Peyer's patch (tissue), 4 donors: ENCODE measurements around the gene RNF220. TPM values are rescaled to one million over a fixed set of nuclear protein-coding genes. Genes with fewer than 3 reads are reported as not detected.

Experiments used
- DNase-seq, 3 donors: peaks; one replicate each; pipeline ENCODE4 v3.0.0-alpha.2; 2017 to 2019
- H3K27ac ChIP-seq, 4 donors: fragments of 200-600 bp; sonication (generic); one replicate each; pipeline ENCODE4 v1.5.1; 2016 to 2019
- H3K27me3 ChIP-seq, 2 donors: fragments of 200-600 bp; sonication (generic); one replicate each; pipeline ENCODE4 v1.5.1; 2019
- H3K36me3 ChIP-seq, 3 donors: fragments of 200-600 bp; sonication (generic); one replicate each; pipeline ENCODE4 v1.5.1; 2016 to 2019
- H3K4me1 ChIP-seq, 4 donors: fragments of 200-600 bp; sonication (generic); one replicate each; pipeline ENCODE4 v1.5.1; 2016 to 2019
- H3K4me3 ChIP-seq, 4 donors: fragments of 200-600 bp; sonication (generic); 1 replicate in 3 of 4; 2 replicates in 1 of 4; pipeline ENCODE4 v1.5.1; 2016 to 2019; ENCODE audit warnings: mild to moderate bottlenecking in 1 of 4
- H3K9me3 ChIP-seq, 4 donors: fragments of 200-600 bp; sonication (generic); one replicate each; pipeline ENCODE4 v1.5.1; 2016 to 2019; ENCODE audit warnings: mild to moderate bottlenecking in 1 of 4
- POLR2A ChIP-seq, 2 donors: fragments of 450-650 bp; IDR thresholded peaks; one replicate each; pipeline ENCODE4 v1.5.1; 2017; ENCODE audit warnings: antibody characterized with exemption in 2 of 2, mild to moderate bottlenecking in 2 of 2, moderate library complexity in 2 of 2
- total RNA-seq, 4 donors: library from RNA; depleted of rRNA; stranded (reverse); fragments of >200 nt; gene quantifications; one replicate each; pipeline ENCODE4 v1.1.0, GENCODE V29; 2016
- TF ChIP-seq, protein P1 (sequence below), 6 experiments: fragments of 450-650 bp in 4 of 6; fragments of 200-600 bp in 2 of 6; sonication (generic) in 1 of 6; IDR thresholded peaks; one replicate each; pipeline ENCODE4 v1.5.1; 2017 to 2019; ENCODE audit warnings: antibody characterized with exemption in 6 of 6, mild to moderate bottlenecking in 3 of 6, moderate library complexity in 1 of 6

RNF220 gene
- total RNA-seq, 4 donors from 2014 or later, result 107 to 152 (median 114) TPM

DNA sequence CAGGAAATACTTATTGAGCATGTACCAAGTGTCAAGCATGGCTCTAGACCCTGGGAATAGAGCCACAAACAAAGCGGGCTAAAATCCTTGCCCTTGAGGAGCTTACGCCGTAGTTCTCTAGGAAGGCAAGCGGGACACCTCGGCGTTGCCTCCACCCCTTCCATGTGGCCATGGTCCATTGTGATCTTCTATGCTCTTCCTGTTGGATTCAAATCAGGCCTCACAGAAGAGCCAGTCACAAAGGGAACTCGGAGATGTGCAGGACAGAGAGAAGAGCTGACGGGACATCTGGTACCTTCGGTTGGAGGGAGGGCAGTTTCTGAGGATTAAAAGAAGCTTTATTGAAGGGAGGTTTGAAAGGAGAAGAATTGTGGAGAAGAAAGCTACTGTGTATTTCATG lies 139.9 kb downstream of the RNF220 start:
- Histone ChIP-seq H3K4me3 (no peak overlapping the region), H3K27me3 (no peaks in the 10 kb centered on the region), H3K4me1 (no peaks in the 10 kb centered on the region), H3K9me3 (no peaks in the 10 kb centered on the region), H3K27ac (no peak overlapping the region), H3K36me3 (no peaks in the 10 kb centered on the region)
- DNase-seq, result no peak
- TF ChIP-seq, protein P1, sequence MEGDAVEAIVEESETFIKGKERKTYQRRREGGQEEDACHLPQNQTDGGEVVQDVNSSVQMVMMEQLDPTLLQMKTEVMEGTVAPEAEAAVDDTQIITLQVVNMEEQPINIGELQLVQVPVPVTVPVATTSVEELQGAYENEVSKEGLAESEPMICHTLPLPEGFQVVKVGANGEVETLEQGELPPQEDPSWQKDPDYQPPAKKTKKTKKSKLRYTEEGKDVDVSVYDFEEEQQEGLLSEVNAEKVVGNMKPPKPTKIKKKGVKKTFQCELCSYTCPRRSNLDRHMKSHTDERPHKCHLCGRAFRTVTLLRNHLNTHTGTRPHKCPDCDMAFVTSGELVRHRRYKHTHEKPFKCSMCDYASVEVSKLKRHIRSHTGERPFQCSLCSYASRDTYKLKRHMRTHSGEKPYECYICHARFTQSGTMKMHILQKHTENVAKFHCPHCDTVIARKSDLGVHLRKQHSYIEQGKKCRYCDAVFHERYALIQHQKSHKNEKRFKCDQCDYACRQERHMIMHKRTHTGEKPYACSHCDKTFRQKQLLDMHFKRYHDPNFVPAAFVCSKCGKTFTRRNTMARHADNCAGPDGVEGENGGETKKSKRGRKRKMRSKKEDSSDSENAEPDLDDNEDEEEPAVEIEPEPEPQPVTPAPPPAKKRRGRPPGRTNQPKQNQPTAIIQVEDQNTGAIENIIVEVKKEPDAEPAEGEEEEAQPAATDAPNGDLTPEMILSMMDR (IDR thresholded peaks at IDR 0.05), result no peak
- no peak for TF ChIP-seq POLR2A (IDR thresholded peaks at IDR 0.05)

DNA sequence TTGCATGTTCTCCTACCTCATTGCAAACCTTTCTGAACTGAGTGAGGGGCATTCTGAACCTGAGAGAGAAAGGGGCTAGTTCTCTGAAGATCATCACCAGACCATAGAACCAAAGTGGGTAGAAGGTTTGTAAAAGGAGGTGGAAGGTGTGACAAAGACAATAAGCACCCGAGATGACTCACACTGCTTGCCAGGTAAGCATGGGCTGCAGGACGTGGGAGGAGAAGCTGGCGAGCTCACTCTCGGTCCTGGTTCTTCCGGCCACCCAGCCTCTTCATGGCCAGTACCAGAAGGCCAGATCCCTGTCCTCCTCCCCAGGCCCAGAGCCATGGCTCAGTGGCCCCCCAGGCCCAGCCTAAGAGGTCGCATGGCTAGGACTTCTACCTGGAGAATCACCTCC lies 140.9 kb downstream of the RNF220 start:
- H3K4me3 ChIP-seq, result peak overlapping the region in 1 of 4 donors; percentile 8
- no peak overlapping the region for H3K27ac ChIP-seq
- no peaks in the 10 kb centered on the region for H3K36me3 ChIP-seq
- TF ChIP-seq, protein P1 (IDR thresholded peaks at IDR 0.05), result no peak
- TF ChIP-seq POLR2A (IDR thresholded peaks at IDR 0.05), result no peak
- H3K4me1 ChIP-seq, result no peaks in the 10 kb centered on the region
- H3K9me3 ChIP-seq, result no peaks in the 10 kb centered on the region
- no peaks in the 10 kb centered on the region for H3K27me3 ChIP-seq
- DNase-seq, result peak in 1 of 3 donors; percentile 63

DNA sequence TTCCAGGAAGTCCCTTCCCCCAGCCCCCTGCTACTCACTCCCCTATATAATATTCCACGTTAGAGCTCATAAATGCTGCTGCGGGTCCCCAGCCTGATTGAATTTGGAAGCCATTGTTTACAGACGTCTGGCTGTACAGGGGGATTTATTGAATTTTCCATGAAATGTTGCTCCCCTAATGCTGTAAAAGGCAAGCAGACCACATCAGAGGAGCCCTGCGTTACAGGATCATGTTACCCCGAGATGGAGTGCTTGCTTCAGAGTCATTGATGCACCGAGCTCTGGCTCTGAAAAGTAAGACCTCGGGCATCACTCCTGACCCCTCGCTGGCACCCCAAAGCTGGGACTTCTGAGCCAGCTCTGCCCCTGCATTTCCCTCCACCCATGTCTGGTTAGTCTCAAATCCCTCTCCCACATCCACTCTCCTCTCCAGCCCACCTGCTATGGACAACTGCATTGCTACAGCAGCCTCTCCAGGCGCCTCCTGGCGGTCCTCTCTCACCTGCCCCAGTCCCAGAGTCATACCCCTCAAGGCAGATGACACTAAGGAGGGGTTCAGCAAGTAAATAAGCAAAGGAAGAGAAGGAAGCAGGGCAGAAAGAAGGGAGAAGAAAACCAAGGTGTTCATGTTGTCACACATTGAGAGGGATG lies 141.5 kb downstream of the RNF220 start:
- TF ChIP-seq, protein P1 (IDR thresholded peaks at IDR 0.05), result no peak
- no peak for TF ChIP-seq POLR2A (IDR thresholded peaks at IDR 0.05)
- DNase-seq, result no peak
- peak overlapping the region in 2 of 4 donors; percentile 8 to 12 for H3K4me3 ChIP-seq
- no peaks in the 10 kb centered on the region for H3K36me3 ChIP-seq
- H3K9me3 ChIP-seq, result no peaks in the 10 kb centered on the region
- H3K4me1 ChIP-seq, result no peaks in the 10 kb centered on the region
- H3K27ac ChIP-seq, result no peak overlapping the region
- H3K27me3 ChIP-seq, result no peaks in the 10 kb centered on the region

DNA sequence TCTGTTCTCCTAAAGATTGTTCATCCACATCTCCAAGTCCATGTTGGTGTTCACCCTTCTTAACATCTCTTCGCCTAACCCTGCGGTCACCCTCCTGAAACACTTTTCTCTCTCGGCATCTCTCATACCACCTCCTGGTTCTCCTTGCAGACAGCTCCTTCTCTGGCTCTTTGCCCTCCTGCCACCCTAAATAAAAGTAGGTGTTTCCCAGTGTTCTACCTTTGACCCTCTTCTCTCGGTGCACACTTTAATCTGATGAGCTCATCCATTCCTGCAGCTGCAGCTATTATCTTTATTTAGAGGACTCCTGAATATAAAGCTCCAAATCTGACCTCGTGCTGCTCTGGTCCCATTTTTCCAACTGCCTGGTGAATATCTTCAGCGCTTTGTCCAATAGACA lies 142.3 kb downstream of the RNF220 start:
- Histone ChIP-seq H3K4me3 (peak overlapping the region in 1 of 4 donors; percentile 12), H3K36me3 (no peaks in the 10 kb centered on the region), H3K4me1 (no peaks in the 10 kb centered on the region), H3K9me3 (no peaks in the 10 kb centered on the region), H3K27ac (no peak overlapping the region), H3K27me3 (no peaks in the 10 kb centered on the region)
- TF ChIP-seq POLR2A (IDR thresholded peaks at IDR 0.05), result no peak
- DNase-seq, result peak in 1 of 3 donors; percentile 57

DNA sequence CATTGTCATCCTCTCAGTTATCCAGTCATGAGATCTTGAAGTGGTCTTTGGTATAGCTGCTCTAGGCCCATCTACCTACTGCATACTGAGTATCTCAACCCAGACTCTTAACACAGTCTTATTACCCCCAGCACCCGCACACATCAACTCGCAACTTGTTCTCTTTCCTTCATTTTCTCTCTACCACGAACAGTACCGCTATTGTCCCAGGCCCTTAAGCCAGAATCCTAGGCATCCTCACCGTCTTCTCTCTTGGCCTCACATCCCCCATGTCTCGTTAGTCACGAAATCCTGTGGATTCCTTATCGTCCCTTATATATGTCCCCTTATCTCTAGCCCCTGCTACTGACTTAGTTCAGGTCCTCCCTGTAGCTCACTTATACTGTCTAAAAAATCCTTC lies 142.8 kb downstream of the RNF220 start:
- TF ChIP-seq, protein P1 (IDR thresholded peaks at IDR 0.05), result no peak
- no peak for TF ChIP-seq POLR2A (IDR thresholded peaks at IDR 0.05)
- Histone ChIP-seq H3K4me1 (no peaks in the 10 kb centered on the region), H3K36me3 (no peaks in the 10 kb centered on the region)

DNA sequence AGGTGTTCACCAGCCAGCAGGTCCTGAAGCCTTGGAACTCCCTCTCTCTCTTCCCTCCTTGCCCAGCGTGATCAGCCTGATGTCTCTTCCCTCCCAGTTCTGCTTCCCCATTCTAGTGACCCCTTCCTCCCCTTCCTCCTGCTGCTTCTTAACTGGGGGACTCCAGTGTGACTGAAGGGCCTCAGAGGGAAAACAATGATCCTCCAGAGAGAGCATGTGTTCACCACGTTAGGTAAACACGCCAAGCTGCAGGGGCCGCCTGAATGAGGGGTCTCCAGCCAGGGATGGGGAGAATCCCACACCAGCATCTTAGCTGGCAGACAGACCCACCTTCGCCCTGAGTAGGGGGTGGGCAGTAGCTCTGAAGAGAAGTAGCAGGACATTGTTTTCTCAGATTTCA lies 144.5 kb downstream of the RNF220 start:
- Histone ChIP-seq H3K4me1 (no peaks in the 10 kb centered on the region), H3K27ac (no peak overlapping the region), H3K27me3 (no peaks in the 10 kb centered on the region), H3K9me3 (no peaks in the 10 kb centered on the region), H3K36me3 (no peaks in the 10 kb centered on the region), H3K4me3 (no peak overlapping the region)
- no peak for DNase-seq
- no peak for TF ChIP-seq POLR2A (IDR thresholded peaks at IDR 0.05)
- TF ChIP-seq, protein P1 (IDR thresholded peaks at IDR 0.05), result no peak

More for the DNA sequence above, 142.8 kb downstream of the RNF220 start:
- Histone ChIP-seq H3K9me3 (no peaks in the 10 kb centered on the region), H3K27ac (no peak overlapping the region), H3K27me3 (no peaks in the 10 kb centered on the region), H3K4me3 (no peak overlapping the region)
- no peak for DNase-seq
